Endometrium (tissue), 2 donors: ENCODE data around the gene ADAMTS17.

Source experiments
- FAIRE-seq: peaks from 2 replicates; lab custom pipeline; 2012; peaks lifted over from hg19 to GRCh38; lab: Jason Lieb, UNC
- donor health status: control.
- donor health status: control.

The ADAMTS17 gene

GRCh38 chr15:100174159-100174903 lies 167.4 kb downstream of the ADAMTS17 start:
- no peak for FAIRE-seq

GRCh38 chr15:100172356-100173024 lies 169.3 kb downstream of the ADAMTS17 start:
- FAIRE-seq = no peak

GRCh38 chr15:100171411-100171810 lies 170.4 kb downstream of the ADAMTS17 start:
- no peak for FAIRE-seq

GRCh38 chr15:100170291-100171210 lies 171.2 kb downstream of the ADAMTS17 start:
- no peak for FAIRE-seq

GRCh38 chr15:100169615-100170290 lies 172.0 kb downstream of the ADAMTS17 start:
- no peak for FAIRE-seq

GRCh38 chr15:100168787-100169186 lies 173.0 kb downstream of the ADAMTS17 start:
- FAIRE-seq = no peak

- no peak for FAIRE-seq
These were observed 173.8 kb downstream of the ADAMTS17 start for GRCh38 chr15:100167884-100168375.

- no peak for FAIRE-seq
These were observed 175.5 kb downstream of the ADAMTS17 start for GRCh38 chr15:100166313-100166712.

GRCh38 chr15:100163961-100164360 lies 177.8 kb downstream of the ADAMTS17 start:
- FAIRE-seq = no peak

- FAIRE-seq = no peak
These were observed 180.8 kb downstream of the ADAMTS17 start for GRCh38 chr15:100160953-100161352.

GRCh38 chr15:100159436-100159835 lies 182.3 kb downstream of the ADAMTS17 start:
- FAIRE-seq = no peak

GRCh38 chr15:100158356-100158755 lies 183.4 kb downstream of the ADAMTS17 start:
- FAIRE-seq = no peak

- no peak for FAIRE-seq
These were observed 185.6 kb downstream of the ADAMTS17 start for GRCh38 chr15:100156201-100156600.

- FAIRE-seq = no peak
These were observed 187.4 kb downstream of the ADAMTS17 start for GRCh38 chr15:100154338-100154737.

- FAIRE-seq = no peak
These were observed 189.3 kb downstream of the ADAMTS17 start for GRCh38 chr15:100152463-100152862.

- no peak for FAIRE-seq
These were observed 190.9 kb downstream of the ADAMTS17 start for GRCh38 chr15:100150906-100151305.

GRCh38 chr15:100147828-100148227 lies 193.9 kb downstream of the ADAMTS17 start:
- no peak for FAIRE-seq

- no peak for FAIRE-seq
These were observed 198.4 kb downstream of the ADAMTS17 start for GRCh38 chr15:100143378-100143777.

- no peak for FAIRE-seq
These were observed 200.3 kb downstream of the ADAMTS17 start for GRCh38 chr15:100141311-100142001.

- no peak for FAIRE-seq
These were observed 201.1 kb downstream of the ADAMTS17 start for GRCh38 chr15:100140527-100141308.
